Measurements from ENCODE around the gene FAM174C.

GRCh38 chr19:1307755-1308303 lies 32.5 kb downstream of the FAM174C start:
- TF ChIP-seq CTCF (conservative IDR thresholded peaks at IDR 0.05; ENCODE audit: low read length) (no peak), EZH2phosphoT487 (IDR thresholded peaks at IDR 0.05; ENCODE audit: borderline replicate concordance) (no peak)

All from Loucy (cell line).